HG03108 (cell line): ENCODE results near the gene MRPS6.

ENCODE experiments used
- ATAC-seq: cut with Tn5 transposase; IDR thresholded peaks from one replicate; pipeline ENCODE4 v1.9.1; 2021; ENCODE audit warnings: moderate library complexity; ENCODE audit not compliant: unreplicated experiment

Gene MRPS6

GRCh38 chr21:34177919-34178567 is 104.7 kb downstream of the MRPS6 start:
- no peak for ATAC-seq

- no peak for ATAC-seq
Measured at GRCh38 chr21:34179204-34179935, 106.0 kb downstream of the MRPS6 start.

DNA sequence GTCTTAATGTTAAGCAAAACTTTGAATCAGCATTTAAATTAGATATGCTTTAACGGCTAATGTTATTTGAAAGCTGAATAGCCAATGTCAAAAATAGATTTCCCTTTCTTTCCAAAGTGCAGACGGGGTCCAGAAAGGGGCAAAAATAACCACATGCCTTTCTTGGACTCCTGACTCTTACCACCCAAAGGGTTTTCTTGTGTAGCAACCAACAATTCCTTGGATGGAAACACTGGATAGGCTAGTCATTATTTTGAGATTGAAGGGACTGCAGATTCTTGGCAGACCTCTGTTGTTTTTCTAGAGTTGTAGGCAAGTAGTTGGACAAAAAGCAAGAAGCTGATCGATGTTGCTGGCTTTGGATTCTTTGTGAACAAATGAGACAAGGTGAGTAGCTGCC is 107.0 kb downstream of the MRPS6 start:
- ATAC-seq, result no peak

DNA sequence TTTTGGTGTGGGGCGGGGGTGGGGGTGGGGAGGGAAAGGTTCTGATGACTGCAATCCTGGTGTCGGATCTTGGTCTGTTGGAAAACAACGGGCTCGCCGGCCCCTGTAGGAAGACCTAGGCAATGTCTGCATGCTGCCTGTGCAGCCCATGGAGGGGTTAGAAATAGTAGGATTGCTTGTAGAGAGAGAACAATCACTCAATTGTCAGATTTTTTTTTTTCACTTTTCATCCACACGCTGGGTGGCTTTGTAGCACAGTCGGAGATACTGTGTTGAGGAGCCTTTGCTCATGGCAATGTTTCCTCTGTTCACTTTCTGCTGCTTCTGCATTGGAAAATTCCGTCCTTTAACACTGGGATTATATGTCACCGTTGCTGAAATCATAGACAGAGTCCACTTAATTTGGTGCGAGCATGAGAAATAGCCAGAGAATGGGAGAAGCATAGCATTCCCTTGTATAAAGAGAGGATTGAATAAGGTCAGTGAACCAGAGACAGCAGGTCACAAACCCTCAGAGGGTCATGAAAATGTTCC is 107.5 kb downstream of the MRPS6 start:
- no peak for ATAC-seq

GRCh38 chr21:34181431-34182039 is 108.2 kb downstream of the MRPS6 start:
- ATAC-seq, result no peak

GRCh38 chr21:34182436-34182835 is 109.1 kb downstream of the MRPS6 start:
- no peak for ATAC-seq

- no peak for ATAC-seq
Measured at GRCh38 chr21:34183331-34183928, 110.1 kb downstream of the MRPS6 start.

- ATAC-seq, result no peak
Measured at GRCh38 chr21:34184232-34184631, 110.9 kb downstream of the MRPS6 start.

GRCh38 chr21:34185026-34185750 is 111.8 kb downstream of the MRPS6 start:
- no peak for ATAC-seq

- ATAC-seq, result no peak
Measured at GRCh38 chr21:34186109-34186719, 112.8 kb downstream of the MRPS6 start.

DNA sequence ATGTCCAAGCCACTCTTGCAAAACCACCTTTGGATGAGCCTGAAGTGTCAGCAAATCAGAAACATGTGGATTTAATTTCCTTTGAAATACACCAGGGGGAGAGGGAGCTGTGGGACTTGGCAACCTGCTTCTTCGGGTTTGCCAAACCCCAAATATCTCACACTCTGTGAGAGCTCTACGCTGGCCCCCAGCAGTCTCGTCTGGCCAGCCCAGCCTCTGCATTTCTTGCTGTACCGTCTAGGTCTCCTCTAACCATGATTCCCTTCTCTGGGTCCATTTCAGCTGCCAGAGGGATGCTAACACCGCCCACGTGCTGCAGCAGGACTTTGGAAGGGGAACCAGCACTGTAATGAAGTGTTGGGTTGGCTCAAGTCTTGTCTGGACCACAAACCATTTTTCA is 114.6 kb downstream of the MRPS6 start:
- ATAC-seq, result no peak

GRCh38 chr21:34189506-34189905 is 116.1 kb downstream of the MRPS6 start:
- ATAC-seq, result no peak

DNA sequence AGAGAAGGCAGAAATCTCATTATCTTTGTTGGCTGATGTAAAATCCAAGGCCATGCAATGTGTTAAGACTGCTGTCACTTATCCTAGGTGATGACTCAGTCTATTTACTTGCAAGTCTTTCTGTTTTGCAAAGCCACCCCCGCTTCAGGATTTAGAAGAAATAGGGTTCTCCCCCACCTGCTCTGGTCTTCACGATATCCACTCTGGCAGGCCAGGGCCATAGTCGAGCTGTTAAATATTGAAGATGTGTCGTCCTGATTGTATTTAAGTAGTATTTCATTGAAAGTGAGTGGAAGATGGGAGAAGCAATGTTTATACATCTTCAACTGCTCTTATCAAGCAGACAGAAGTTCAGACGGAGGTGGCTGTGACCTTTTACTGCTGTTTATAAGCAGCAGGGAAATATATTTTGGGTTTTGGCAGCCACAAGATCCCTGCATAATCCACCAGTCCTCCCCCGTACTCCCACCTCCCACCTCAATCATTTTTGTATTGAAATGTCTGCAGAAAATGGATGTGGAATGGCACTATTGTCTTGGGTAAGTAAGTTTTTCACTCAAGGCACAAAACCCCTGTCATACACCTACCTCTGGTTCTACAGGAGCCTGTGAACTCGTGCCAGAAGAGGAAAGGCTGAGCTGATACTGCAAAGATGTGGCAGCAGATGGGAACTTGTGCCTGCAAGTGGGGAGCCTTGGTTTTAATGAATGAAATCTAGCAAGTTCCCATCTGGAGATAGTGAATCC is 117.4 kb downstream of the MRPS6 start:
- ATAC-seq, result no peak

- ATAC-seq, result no peak
Measured at GRCh38 chr21:34191876-34192275, 118.5 kb downstream of the MRPS6 start.
